AG09309 (cell line): ENCODE measurements around the gene SPCS2.

Source experiments
- DNase-seq: peaks from one replicate; pipeline ENCODE4 v3.0.0-alpha.2; 2010; ENCODE audit warnings: low read depth
- H3K4me3 ChIP-seq: 2 replicates; pipeline ENCODE4 v1.5.1; 2011; ENCODE audit warnings: mild to moderate bottlenecking, low read depth, low read length, moderate library complexity; ENCODE audit not compliant: control insufficient read depth
- TF ChIP-seq, protein P1 (sequence below): IDR thresholded peaks from 2 replicates; pipeline ENCODE4 v1.5.1; 2011; ENCODE audit warnings: mild to moderate bottlenecking, low read depth, low read length, inconsistent platforms; ENCODE audit not compliant: insufficient read depth, control insufficient read depth; ENCODE audit errors: missing control alignments

Gene SPCS2

GRCh38 chr11:74990941-74991340, 41.9 kb downstream of the SPCS2 start:
- TF ChIP-seq, protein P1, sequence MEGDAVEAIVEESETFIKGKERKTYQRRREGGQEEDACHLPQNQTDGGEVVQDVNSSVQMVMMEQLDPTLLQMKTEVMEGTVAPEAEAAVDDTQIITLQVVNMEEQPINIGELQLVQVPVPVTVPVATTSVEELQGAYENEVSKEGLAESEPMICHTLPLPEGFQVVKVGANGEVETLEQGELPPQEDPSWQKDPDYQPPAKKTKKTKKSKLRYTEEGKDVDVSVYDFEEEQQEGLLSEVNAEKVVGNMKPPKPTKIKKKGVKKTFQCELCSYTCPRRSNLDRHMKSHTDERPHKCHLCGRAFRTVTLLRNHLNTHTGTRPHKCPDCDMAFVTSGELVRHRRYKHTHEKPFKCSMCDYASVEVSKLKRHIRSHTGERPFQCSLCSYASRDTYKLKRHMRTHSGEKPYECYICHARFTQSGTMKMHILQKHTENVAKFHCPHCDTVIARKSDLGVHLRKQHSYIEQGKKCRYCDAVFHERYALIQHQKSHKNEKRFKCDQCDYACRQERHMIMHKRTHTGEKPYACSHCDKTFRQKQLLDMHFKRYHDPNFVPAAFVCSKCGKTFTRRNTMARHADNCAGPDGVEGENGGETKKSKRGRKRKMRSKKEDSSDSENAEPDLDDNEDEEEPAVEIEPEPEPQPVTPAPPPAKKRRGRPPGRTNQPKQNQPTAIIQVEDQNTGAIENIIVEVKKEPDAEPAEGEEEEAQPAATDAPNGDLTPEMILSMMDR = no peak
- no peak overlapping the region for H3K4me3 ChIP-seq
- no peak for DNase-seq

DNA sequence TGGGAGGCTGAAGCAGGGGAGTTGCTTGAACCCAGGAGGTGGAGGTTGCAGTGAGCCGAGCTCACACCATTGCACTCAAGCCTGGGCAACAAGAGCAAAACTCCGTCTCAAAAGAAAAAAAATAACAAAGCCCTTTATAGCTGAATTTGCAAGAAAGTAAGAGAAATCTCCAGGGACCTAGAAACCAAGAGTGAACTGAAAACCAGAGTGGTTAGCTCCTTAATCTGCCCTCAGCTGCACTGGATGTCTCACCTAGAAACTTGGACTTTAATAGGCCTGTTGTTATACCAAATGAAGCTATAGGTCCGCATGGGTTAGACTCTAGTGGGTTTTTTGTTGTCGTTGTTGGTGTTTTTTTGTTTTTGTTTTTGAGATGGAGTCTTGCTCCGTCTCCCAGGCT, 43.8 kb downstream of the SPCS2 start:
- DNase-seq = no peak
- TF ChIP-seq, protein P1 = no peak
- no peak overlapping the region for H3K4me3 ChIP-seq

GRCh38 chr11:75000975-75001354, 51.9 kb downstream of the SPCS2 start:
- TF ChIP-seq, protein P1 = no peak
- no peak for DNase-seq

DNA sequence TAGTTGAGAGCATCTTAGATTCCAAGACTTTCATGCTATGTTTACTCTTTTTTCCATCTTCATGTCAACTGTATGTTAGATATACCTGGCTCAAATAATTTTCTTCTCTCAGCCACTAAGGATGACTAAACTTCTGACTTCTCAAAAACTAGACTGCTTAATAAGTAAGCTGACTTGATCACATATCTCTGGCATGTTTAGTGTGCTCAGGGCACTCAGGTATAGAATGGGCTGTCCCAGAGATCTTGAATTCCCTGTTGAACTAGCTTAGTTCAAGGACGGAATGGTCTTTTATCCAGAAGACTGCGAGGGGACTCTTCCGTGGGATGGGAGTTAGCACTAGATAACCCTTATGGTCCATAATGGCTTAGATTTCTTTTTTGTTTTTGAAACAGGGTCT, 52.6 kb downstream of the SPCS2 start:
- no peak for DNase-seq
- no peak overlapping the region for H3K4me3 ChIP-seq
- TF ChIP-seq, protein P1 = no peak

More at GRCh38 chr11:75000975-75001354, 51.9 kb downstream of the SPCS2 start:
- no peak overlapping the region for H3K4me3 ChIP-seq

DNA sequence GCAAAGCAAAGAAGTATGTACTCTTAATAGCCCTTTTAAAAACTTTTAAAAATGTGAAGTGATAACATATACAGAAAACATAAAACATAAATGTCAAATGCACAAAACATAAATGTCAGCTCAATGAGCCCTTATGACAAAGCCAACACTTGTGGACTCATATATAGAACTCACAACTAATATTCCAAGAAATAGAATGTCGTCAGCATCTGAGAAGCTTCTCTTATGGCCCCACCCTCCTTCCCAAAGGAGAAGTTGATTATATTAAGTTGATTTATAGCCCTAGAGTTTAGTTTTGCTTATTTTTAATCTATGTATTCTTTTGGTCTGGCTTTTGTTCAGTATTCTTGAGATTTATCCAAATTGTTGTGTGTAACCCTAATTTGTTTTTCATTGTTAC, 53.5 kb downstream of the SPCS2 start:
- H3K4me3 ChIP-seq = no peak overlapping the region
- DNase-seq = no peak
- TF ChIP-seq, protein P1 = no peak

DNA sequence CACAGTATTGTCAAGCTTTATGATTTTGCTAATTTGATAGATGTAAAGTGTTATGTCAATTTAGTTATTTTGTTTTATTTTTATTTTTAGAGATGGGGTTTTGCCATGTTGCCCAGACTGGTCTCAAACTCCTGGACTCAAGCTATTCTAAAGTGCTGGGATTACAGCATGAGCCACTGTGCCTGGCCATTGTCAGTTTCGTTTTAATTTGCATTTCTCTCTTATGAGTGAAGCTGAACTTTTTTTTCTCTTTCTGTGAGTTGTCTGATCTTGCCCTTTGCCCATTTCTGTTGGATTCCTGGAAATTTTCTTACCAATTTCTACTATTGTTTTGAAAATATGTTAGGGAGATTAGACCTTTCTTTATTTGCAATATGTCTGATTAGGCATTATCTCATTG, 55.1 kb downstream of the SPCS2 start:
- DNase-seq = no peak
- H3K4me3 ChIP-seq = no peak overlapping the region
- TF ChIP-seq, protein P1 = no peak

GRCh38 chr11:75011357-75011756, 62.3 kb downstream of the SPCS2 start:
- no peak for DNase-seq
- no peak overlapping the region for H3K4me3 ChIP-seq
- TF ChIP-seq, protein P1 = no peak
